Activated CD4-positive, alpha-beta T cell treated with anti-CD3 and anti-CD28 coated beads, Interleukin-2, amount 50 U/mL, for 16 hours (primary cell): ENCODE results near the gene P4HB.

Source experiments
- DNase-seq: peaks from one replicate; pipeline ENCODE4 v3.0.0-alpha.2; 2020

Gene P4HB

DNA sequence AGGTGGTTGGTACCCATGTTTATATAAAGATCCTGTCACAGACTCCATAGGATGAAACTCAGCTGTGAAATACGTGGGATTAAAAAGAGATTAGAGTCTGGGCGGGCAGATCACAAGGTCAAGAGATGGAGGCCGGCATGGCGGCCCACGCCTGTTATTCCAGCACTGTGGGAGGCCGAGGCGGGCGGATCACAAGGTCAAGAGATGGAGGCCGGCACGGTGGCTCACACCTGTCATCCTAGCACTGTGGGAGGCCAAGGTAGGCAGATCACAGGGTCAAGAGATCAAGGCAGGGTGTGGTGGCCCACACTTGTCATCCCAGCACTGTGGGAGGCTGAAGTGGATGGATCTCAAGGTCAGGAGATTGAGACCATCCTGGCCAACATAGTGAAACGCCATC, 35.1 kb upstream of the P4HB start:
- no peak for DNase-seq

DNA sequence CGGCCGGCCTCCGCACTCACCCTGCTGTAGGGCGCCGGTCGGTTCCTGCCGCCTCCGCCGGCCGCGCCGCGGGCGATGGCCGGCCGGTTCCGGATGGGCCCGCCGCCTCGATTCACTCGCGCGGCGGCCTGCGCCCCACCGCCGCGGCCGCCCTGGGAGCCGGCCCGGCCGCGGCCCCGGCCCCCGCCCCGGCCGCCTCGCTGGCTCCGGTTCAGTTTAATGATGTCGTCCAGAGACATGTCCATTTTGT, 30.9 kb upstream of the P4HB start:
- no peak for DNase-seq

- peak; percentile 23 for DNase-seq
Measured at GRCh38 chr17:81890447-81891302, 30.3 kb upstream of the P4HB start.

GRCh38 chr17:81889602-81890001, 29.3 kb upstream of the P4HB start:
- no peak for DNase-seq

GRCh38 chr17:81888988-81889595, 28.8 kb upstream of the P4HB start:
- no peak for DNase-seq

DNA sequence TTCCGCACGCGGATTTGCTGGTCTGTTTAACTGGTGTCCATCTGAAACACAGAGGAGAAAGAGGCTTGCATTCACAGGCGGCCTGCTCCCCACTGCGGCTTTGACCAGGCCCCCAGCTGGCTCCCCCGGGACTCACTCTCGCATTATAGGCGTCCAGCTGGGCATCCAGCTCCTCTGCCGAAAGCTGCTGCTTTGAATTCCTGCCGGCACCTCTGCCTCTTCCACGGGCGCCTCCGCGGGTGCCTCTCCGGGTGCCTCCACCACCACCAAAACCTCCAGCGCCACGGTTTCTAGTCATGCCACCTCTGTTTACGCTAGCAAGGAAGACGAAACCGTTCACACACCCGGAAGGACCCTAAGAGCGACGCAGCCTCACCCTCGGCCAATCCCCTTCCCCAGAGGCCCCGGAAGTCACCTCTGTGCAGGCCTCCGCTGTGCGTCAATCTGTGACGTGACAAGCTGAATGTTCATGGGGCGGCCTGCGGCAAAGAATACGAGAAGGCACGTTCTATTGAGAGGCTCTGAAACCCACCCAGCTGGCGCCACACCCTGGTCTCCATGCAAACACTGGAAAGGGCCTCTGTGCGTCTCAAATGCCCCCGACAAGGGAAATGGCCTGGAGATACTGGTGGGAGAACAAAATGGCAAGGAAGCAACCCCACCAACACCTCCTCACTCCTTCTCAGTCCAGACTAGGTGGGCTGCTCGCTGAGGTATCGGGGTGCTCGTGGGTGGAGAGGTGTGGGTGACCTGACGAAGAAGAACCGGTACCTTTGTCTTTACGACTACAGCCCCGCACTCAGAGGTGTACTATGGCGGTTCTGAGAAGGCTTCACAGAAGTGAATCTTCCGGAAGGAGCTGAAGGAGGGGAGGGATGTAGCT, 28.0 kb upstream of the P4HB start:
- no peak for DNase-seq

DNA sequence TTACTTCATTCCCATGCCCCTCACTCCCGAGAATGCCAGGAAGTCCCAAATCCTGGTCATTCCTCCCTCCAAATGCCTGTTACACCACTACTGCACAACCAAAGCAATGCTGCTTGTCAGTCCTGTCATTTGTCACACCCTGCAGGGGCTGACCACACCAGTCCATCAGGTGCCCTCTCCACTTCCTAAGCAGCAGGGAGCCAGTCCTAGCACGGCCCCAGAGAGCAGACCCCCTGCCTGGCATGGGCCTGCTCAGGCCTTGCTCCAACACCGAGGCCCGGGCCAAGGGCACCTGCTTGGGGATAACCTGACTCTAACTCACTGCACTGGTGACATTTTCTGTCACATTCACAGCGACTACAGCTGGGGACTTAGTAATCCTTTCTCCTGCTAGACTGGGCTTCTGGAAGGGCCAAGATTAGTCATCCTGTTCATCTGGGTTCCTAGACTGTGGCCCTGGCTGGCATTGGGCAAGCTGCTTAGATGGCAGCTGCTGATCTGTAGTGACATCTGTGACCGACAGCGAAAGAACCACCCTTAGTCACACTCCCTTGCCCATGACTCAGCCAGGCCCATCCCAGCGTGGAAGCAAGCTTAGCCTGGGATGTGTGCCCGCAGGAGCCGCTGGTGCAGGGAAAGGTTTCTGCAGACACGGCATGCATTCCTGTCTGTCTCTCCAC, 25.7 kb upstream of the P4HB start:
- no peak for DNase-seq

- no peak for DNase-seq
Measured at GRCh38 chr17:81885454-81885853, 25.1 kb upstream of the P4HB start.

DNA sequence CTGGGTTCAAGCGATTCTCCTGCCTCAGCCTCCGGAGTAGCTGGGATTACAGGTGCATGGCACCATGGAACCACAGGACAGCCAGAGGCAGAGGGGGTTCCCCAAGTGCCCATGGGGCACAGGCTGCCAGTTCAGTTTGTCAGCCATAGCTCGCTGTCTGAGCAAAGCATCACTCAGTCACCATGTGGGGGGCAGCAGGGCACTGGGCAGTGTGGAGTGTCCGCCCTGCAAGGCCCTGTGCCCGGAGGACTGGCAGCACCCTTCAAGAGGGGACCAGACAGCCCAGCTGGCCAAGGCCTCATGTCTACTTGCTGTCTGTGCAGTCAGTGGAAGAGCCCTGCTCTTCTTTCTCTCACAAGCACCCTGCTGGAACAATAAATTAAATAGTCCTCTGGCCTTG, 24.6 kb upstream of the P4HB start:
- DNase-seq: no peak

- no peak for DNase-seq
Measured at GRCh38 chr17:81884520-81884919, 24.2 kb upstream of the P4HB start.

- no peak for DNase-seq
Measured at GRCh38 chr17:81879121-81879520, 18.8 kb upstream of the P4HB start.

DNA sequence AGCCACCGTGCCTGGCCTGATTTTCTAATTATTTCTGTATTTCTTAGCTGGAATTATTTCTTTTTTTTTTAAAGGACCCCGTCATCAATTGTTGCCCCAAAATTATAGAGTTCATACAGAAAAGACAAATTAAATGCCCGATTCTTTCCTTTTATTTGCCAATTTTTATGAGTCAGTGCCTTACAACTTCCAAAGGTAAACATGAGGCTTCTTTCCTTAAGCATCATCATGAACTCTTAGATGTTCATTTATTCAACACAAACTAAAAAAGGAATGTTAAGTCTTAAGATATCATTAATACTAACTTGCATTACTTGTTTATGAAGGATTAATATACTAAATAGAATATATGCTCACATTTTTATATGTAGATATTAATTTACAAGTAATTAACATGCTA, 18.0 kb upstream of the P4HB start:
- DNase-seq: no peak

GRCh38 chr17:81877569-81877968, 17.2 kb upstream of the P4HB start:
- no peak for DNase-seq

DNA sequence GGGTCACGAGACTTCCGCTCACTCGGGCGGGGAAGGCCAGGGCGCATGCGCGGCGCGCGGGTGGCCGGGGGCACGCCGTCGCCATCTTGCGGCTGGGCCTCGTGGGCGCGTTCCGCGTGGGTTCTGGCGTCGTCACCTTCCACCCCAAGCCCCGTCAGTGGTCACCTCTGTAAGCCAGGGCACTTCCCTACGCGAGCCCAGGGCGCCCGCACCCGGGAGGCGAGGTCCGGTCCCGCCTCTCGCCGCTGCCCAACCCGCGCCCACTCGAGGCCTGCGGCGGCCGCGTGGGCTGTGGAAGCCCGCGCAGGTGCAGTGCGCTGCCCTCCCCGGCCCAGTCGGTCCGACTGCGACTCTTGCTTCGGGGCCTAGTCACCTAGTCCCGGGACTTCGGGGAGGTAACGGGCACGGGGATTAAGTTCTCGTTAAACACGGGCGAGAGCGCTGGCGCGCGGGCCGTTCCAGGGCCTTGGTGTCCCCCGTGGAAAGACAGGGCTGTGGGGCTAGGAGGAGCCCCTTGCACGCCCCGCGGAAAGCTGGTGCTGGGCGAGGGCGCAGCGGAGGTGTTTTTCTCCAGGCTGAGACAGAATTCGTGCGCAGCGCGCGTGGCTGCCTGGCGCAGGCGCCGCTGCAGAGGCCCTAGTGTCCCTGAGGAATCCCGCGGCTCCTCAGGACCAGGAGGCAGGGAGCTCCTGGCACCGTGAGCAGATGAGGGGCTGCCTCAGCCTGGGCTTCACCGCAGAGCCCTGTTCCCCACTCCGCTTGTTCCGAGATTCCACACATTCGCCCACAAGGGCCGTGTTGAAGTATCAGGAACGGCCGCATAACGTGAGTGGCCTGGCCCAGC, 11.3 kb upstream of the P4HB start:
- DNase-seq: peak; percentile 96

DNA sequence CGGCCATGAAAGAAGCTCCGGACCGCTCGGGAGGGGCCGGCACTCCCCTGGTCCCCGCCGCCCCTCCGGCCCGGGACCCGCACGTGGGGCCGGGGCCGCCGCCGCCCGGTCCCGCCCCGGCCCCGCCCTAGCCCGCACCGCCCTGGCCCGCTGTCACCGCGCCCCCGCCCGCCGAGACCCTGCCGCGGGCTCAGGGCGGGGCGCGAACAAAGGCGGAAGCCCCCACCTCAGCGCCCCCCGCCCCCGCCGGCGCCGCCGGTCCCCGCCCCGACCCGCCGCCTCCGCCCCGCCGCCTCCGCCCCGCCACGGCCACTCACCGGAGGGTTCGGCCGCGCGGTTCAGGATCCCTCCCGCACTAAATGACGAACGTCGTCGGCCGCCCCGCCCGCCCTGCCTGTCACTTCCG, 10.6 kb upstream of the P4HB start, which contains the start of gene ARHGDIA:
Gene ARHGDIA (minus strand): TSS at position 357 of the 406 bp plus-strand sequence. CDS start 1,407 bp downstream, outside the sequence.
- DNase-seq: no peak

DNA sequence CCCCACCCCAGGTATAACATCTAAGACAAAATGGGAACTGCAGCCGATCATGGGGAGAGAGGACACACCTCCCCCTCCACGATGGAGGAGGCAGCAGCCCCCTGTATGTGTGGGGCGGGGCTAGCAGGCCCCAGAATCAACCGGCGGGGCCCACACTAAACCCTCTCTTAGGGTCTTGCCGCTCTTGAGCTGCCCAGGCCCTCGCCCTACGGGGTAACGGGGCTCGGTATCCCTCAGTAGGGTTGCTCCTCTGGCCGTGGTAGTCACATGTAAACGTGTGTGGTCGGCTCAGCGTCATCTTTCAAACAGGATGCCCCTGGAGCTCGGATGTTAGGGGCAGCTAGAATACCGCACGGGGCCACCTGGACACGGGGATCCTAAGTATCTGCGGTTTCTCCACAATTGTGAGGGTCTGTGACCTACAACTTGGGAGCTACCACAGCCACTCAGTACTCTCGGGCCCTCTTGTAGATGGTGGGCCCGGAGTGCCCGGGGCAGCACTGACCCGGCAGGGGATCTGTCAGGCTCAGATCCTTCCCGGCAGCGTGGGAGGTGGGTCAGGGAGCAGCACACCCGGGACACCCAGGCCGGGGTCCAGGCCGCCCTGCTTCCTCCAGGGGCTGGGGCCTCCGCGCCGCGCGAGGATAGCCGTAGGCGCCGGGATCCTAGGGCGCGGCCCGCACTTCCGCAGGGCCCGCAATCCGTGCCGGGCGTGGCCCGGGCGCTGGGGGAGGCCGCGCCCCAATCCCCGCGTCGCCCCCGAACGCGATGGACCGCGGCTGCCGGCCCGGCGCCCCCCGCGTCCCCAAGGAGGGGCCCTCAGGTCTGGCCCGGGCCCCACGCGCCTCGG, 10.0 kb upstream of the P4HB start:
- peak; percentile 47 for DNase-seq

DNA sequence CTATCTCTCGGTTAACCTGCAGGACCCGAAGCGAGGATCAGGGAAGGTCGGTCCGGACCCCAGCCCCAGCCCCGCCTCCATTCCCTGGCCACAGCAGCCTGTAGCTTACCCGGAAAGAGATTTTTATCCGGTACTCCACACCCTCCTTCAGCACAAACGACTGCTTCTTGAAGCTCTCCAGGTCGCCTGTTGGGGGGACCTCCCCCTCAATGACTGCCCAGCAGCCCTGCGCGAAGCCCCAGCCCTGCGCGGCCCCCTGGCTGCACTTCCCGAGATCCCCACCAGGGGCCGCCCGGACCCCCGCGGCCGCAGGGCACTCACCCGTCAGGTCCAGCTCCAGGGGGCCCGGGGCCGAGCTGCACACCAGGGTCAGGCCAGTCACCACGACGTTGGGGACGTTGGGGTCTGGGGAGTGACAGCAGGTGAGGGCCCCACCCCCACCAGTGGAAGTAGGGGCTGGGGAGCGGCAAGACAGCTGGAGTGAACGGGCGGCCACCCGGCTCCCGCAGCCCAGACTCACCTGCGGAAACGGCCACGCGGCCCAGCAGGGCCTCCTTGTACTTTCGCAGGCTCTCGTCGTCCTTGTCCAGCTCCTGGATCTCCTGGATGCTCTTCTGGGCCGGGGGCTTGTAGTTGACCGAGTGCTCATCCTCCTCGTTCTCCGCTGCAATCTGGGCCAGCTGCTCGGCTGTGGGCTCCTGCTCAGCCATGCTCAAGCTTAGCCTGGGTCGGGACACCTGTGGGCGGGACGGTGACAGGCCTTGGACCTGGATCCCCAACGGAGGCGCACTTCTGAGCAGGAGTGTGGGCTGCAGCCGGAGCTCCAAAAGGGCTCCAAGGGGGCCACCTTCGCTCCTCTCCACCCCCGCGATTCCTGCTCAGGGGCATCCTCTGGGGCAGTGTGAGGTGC, 9.1 kb upstream of the P4HB start:
- peak; percentile 42 for DNase-seq

DNA sequence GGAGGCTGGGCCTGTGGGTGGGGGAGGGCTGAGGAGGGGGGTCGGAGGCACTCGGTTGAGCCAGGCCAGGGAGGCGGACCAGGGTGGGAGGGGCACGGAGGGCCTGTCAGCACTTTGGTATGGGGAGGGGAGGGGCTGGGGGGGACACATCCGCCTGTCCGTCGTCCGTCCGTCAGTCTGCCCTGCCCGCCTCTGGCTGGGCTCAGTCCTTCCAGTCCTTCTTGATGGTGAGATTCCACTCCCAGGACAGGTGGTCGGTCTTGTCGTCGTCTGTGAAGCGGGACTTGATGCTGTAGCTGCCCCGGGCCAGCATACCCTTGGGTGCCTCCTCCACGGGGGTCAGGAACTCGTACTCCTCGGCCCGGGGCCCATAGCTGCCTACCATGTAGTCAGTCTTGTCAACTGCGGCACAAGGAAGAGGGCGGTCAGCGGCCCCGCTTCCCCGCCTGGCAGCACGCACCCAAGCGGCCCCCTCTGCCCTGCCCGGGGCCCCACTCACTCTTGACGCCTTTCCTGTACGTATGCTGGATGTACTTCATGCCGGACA, 8.4 kb upstream of the P4HB start:
- DNase-seq: no peak

GRCh38 chr17:81867991-81868673, 7.8 kb upstream of the P4HB start:
- DNase-seq: no peak
